PFSK-1 (cell line): Measurements from ENCODE around the gene ANGPTL1. TPM values are rescaled to one million over a fixed set of nuclear protein-coding genes. Genes with fewer than 3 reads are reported as not detected.

Experiments used
- FOXP2 ChIP-seq: optimal IDR thresholded peaks from 2 replicates; pipeline ENCODE3; 2011; ENCODE audit warnings: borderline replicate concordance, control low read depth, inconsistent platforms; ENCODE audit not compliant: insufficient read depth; ENCODE audit errors: extremely low read length, extremely low read depth
- POLR2AphosphoS5 ChIP-seq: IDR thresholded peaks from 2 replicates; pipeline ENCODE4 v1.6.1; 2012; ENCODE audit warnings: low read depth, mild to moderate bottlenecking, control low read depth, low read length, moderate library complexity
- REST ChIP-seq, 2 experiments: IDR thresholded peaks; 2 replicates each; pipeline versions ENCODE4 v1.6.1 to v1.8.0; 2011 to 2012; ENCODE audit warnings: low read depth in 2 of 2, low read length in 2 of 2, control low read depth in 1 of 2, inconsistent platforms in 1 of 2, mild to moderate bottlenecking in 1 of 2, moderate library complexity in 1 of 2; ENCODE audit not compliant: insufficient read depth in 1 of 2
- SIN3A ChIP-seq: IDR thresholded peaks from 2 replicates; pipeline ENCODE4 v1.6.1; 2012; ENCODE audit warnings: mild to moderate bottlenecking, low read length, moderate library complexity, borderline replicate concordance; ENCODE audit not compliant: insufficient read depth
- TAF1 ChIP-seq: IDR thresholded peaks from 2 replicates; pipeline ENCODE4 v1.6.1; 2012; ENCODE audit warnings: low read length, control low read depth, borderline replicate concordance; ENCODE audit not compliant: insufficient read depth
- polyA plus RNA-seq: library from polyadenylated mRNA; unstranded; fragments of >200 nt; gene quantifications from one replicate; pipeline ENCODE4 v1.2.1, GENCODE V29; 2012; ENCODE audit warnings: low read depth, missing spikeins; ENCODE audit not compliant: insufficient read length

ANGPTL1 gene
- polyA plus RNA-seq: not detected

GRCh38 chr1:178870944-178871343, at the start of gene ANGPTL1:
TSS of gene ANGPTL1 (minus strand) at chr1:178871077. CDS start at chr1:178865776, 5,301 bp downstream.
- TF ChIP-seq TAF1 (no peak), POLR2AphosphoS5 (no peak), REST (IDR thresholded peaks at IDR 0.05; ENCODE audit: insufficient read depth in 1 of 2, low read depth in 2 of 2, low read length in 2 of 2) (no peak), SIN3A (no peak), FOXP2 (no peak)

GRCh38 chr1:178919581-178919980, 48.7 kb upstream of the ANGPTL1 start:
- TF ChIP-seq FOXP2: no peak
- no peak for TF ChIP-seq POLR2AphosphoS5
- no peak for TF ChIP-seq SIN3A
- no peak for TF ChIP-seq TAF1
- no peak for TF ChIP-seq REST (IDR thresholded peaks at IDR 0.05; ENCODE audit: insufficient read depth in 1 of 2, low read depth in 2 of 2, low read length in 2 of 2)

GRCh38 chr1:178918955-178919354, 48.1 kb upstream of the ANGPTL1 start:
- TF ChIP-seq SIN3A: no peak
- no peak for TF ChIP-seq FOXP2
- TF ChIP-seq REST (IDR thresholded peaks at IDR 0.05; ENCODE audit: insufficient read depth in 1 of 2, low read depth in 2 of 2, low read length in 2 of 2): no peak
- no peak for TF ChIP-seq POLR2AphosphoS5
- TF ChIP-seq TAF1: no peak

DNA sequence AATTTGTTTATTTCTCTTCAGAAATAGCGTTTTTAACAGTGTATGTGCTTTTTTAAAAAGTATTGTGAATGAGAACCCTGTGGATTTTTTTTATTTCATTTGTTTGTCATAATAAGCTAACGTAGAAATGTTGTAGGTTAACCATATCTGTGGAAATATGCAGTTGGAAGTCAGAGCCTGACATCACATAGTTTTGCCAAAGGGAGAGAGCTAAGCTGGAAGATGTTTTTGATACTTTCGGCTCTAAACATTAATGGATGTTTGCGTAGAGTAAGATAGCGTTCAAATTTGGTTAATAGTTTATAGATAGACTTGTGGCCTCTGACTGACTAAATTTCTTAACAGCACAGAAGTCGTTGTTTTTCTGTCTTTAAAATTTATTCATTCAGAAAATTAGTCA, 47.4 kb upstream of the ANGPTL1 start:
- TF ChIP-seq POLR2AphosphoS5 (no peak), REST (IDR thresholded peaks at IDR 0.05; ENCODE audit: insufficient read depth in 1 of 2, low read depth in 2 of 2, low read length in 2 of 2) (no peak), TAF1 (no peak), SIN3A (no peak), FOXP2 (no peak)

DNA sequence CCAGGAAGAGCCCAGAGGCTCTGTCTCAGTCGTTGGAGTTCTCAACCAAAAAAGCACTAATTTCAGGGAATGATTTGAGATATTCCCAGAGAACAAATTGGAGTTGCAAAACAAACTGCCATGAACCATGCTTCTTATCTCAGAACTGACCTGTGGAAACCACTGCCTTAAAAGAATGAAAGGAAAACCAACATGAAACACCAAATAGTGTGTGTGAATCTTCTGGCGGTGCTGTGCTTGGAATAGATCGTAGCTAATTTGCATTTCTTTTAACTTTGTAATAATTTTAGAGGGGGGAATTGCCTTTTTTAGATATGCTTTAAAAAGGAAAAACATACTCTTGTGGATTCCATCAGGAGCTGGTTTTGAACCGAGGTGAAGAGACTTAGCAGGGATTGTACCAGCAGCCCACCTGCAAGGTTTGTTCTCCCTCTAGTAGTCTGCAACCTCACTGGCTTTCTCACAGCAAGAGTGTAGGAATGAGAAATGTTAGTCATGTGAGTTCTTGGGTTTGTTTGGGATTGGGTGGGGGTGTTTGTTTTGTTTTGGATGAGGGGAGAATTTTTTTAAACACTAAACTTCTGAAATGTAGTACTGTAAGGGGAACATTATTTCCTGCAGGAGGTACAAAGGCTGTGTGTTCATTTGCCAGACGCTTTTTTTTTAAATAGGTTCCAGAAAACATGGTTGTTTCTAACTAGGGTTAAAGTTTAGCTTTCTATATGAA, 45.7 kb upstream of the ANGPTL1 start:
- TF ChIP-seq POLR2AphosphoS5 (no peak), TAF1 (no peak), REST (IDR thresholded peaks at IDR 0.05; ENCODE audit: insufficient read depth in 1 of 2, low read depth in 2 of 2, low read length in 2 of 2) (no peak), SIN3A (no peak), FOXP2 (no peak)
